ENCODE measurements around the gene ENG.

Gene ENG

DNA sequence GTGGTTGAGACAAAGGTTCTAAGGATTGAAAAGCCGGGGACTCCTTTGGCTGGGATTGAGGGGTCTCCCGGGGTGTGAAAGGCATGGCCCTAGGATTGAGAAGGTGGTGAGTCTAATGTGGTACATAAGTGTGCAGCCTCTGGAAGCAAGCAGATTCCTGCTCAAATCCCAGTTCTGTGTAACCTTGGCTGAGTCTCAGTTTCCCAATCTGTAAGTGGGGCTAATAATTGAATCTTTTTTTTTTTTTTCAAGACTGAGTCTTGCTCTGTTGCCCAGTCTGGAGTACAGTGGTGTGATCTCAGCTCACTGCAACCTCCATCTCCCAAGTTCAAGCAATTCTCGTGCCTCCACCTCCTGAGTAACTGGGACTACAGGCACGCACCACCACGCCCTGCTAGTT is 81.9 kb downstream of the ENG start:
- Histone ChIP-seq H3K27me3 (ENCODE audit: control insufficient read depth, insufficient read depth, low read length, poor library complexity, severe bottlenecking) (peaks cover 7% of the 10 kb centered on the region), H3K4me1 (ENCODE audit: control insufficient read depth, insufficient read depth, low read length) (peaks cover 21% of the 10 kb centered on the region), H3K27ac (ENCODE audit: insufficient read depth, low read depth, low read length, poor library complexity, severe bottlenecking) (no peak overlapping the region), H3K9me3 (ENCODE audit: control insufficient read depth, low read length) (no peaks in the 10 kb centered on the region), H3K4me3 (ENCODE audit: insufficient read depth, low read depth, low read length) (no peak overlapping the region), H3K36me3 (ENCODE audit: control insufficient read depth, insufficient read depth, low read length) (no peaks in the 10 kb centered on the region)
- WGBS, 2 experiments: 91 to 92% methylated on average over 5 of the region's 5 CpGs

DNA sequence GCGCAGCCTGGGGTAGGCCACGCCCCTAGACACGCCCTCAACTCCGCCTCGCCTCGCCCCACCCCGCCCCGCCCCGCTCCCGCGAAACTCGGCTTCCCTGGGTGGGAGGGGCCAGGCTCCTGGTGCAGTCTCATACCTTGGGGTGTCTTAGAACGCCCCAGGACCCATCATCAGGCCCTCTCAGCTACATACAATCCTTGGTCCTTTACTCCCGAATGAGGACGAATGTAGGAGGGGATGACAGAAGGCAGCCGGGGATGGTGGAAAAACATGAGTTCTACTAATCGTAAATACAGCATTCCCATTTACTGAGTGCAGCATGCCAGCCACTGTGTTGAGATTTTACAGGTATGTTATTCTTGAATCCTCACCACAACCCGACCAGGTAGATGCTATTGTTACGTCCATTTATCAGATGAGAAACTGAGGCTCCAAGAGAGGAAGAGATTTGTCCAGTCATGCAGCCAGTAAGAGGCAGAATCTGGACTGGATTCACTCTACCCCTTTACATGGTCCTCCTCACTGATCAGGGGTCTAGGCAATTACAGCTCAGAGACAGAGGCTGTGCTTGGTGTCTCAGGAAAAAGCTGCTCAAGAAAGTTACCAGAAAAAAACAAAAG is 82.8 kb downstream of the ENG start:
- 9 to 10% methylated on average over 19 of the region's 19 CpGs for WGBS, 2 experiments
- peaks cover 7% of the 10 kb centered on the region for H3K27me3 ChIP-seq (ENCODE audit: control insufficient read depth, insufficient read depth, low read length, poor library complexity, severe bottlenecking)
- peaks cover 21% of the 10 kb centered on the region for H3K4me1 ChIP-seq (ENCODE audit: control insufficient read depth, insufficient read depth, low read length)
- H3K4me3 ChIP-seq (ENCODE audit: insufficient read depth, low read depth, low read length): no peak overlapping the region
- H3K36me3 ChIP-seq (ENCODE audit: control insufficient read depth, insufficient read depth, low read length): no peaks in the 10 kb centered on the region
- H3K9me3 ChIP-seq (ENCODE audit: control insufficient read depth, low read length): no peaks in the 10 kb centered on the region
- H3K27ac ChIP-seq (ENCODE audit: insufficient read depth, low read depth, low read length, poor library complexity, severe bottlenecking): no peak overlapping the region

DNA sequence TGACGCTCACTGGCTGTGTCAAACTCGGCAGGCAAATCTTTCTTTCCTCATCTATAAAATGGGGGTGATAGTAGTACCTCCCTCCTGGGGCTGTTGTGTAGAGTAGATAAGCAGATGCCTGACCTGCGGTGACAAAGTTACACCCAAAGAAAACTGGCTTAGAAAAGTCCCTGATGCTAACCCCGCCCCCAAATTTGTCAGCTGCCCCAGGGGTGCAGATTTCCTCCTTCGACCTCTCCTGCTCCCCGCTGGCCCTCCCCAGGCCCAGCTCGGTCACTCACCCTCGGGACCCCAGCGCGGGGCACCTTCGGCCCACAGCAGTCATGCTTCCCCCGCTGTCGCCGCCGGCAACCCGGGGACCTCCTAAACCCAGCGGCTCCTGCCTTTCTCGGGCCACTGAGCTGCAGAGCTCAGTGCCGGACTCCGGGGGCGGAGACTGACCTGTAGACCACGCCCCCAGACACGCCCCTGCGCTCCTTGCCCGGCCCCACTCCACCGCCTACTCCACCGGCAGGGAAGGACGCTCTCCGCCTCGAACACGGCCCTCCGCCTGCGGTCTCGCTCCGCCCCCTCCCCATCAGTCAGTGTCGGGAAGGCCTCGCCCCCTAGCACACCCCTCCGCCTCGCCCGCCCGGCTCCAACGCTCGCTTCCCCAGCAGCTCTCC is 83.4 kb downstream of the ENG start:
- H3K9me3 ChIP-seq (ENCODE audit: control insufficient read depth, low read length): no peaks in the 10 kb centered on the region
- H3K36me3 ChIP-seq (ENCODE audit: control insufficient read depth, insufficient read depth, low read length): no peaks in the 10 kb centered on the region
- H3K4me3 ChIP-seq (ENCODE audit: insufficient read depth, low read depth, low read length): peak overlapping the region; percentile 39
- WGBS, 2 experiments: 3% methylated on average over 43 of the region's 43 CpGs
- H3K27me3 ChIP-seq (ENCODE audit: control insufficient read depth, insufficient read depth, low read length, poor library complexity, severe bottlenecking): peaks cover 7% of the 10 kb centered on the region
- H3K27ac ChIP-seq (ENCODE audit: insufficient read depth, low read depth, low read length, poor library complexity, severe bottlenecking): no peak overlapping the region
- H3K4me1 ChIP-seq (ENCODE audit: control insufficient read depth, insufficient read depth, low read length): peaks cover 17% of the 10 kb centered on the region

DNA sequence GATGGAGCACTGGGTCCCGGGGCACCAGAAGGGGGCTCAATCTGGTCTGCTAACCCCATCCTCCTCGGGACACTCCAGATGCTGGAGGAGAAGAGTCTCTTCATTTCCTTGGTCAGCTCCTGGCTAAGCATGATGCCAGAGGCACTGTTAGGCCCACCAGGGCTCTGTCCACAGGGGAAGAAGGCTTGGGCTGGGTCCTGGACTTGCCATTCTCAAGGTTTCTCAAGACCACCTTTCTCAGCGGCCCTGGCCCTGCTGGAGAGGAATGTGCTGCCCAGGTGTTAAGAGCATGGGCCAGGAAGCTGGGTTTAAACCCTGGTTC is 83.9 kb downstream of the ENG start:
- WGBS, 2 experiments: 59 to 65% methylated on average over 3 of the region's 3 CpGs
- Histone ChIP-seq H3K9me3 (ENCODE audit: control insufficient read depth, low read length) (no peaks in the 10 kb centered on the region), H3K4me1 (ENCODE audit: control insufficient read depth, insufficient read depth, low read length) (peaks cover 17% of the 10 kb centered on the region), H3K36me3 (ENCODE audit: control insufficient read depth, insufficient read depth, low read length) (no peaks in the 10 kb centered on the region), H3K27me3 (ENCODE audit: control insufficient read depth, insufficient read depth, low read length, poor library complexity, severe bottlenecking) (peaks cover 7% of the 10 kb centered on the region), H3K27ac (ENCODE audit: insufficient read depth, low read depth, low read length, poor library complexity, severe bottlenecking) (no peak overlapping the region), H3K4me3 (ENCODE audit: insufficient read depth, low read depth, low read length) (peak overlapping the region; percentile 39)

DNA sequence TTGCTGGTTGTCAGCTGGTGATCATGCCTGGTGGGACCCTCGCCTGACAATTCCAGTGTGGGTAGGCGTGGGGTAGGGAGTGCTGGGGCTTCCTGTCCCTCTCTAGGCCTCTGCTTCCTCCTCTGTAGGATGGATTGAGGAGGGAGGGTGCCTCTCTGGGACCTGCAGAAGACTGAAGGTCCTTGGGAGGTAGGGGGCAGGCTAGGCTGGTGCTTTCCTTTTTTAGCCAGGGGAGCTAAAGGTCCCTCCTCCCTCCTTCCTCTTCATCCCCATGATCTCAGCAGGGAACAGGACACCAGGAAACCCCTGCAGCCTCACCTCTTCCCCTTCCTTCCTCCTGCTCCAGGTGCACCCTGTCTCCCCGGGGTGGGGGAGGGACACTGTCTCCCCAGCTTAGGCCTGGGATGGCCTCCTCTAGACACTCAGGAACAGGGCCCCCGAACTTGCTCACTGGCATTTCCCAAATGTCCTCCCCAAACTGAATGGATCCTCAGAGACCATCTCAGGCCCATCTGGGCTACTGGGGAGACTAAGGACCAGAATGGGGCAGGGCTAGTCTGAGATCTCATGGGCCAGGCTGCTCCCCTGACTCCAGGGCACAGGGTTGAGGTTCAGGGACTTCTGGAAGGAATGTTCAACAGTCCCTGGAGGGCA is 84.4 kb downstream of the ENG start:
- H3K4me1 ChIP-seq (ENCODE audit: control insufficient read depth, insufficient read depth, low read length): peaks cover 17% of the 10 kb centered on the region
- 85 to 88% methylated on average over 4 of the region's 4 CpGs for WGBS, 2 experiments
- no peaks in the 10 kb centered on the region for H3K36me3 ChIP-seq (ENCODE audit: control insufficient read depth, insufficient read depth, low read length)
- peaks cover 7% of the 10 kb centered on the region for H3K27me3 ChIP-seq (ENCODE audit: control insufficient read depth, insufficient read depth, low read length, poor library complexity, severe bottlenecking)
- no peak overlapping the region for H3K27ac ChIP-seq (ENCODE audit: insufficient read depth, low read depth, low read length, poor library complexity, severe bottlenecking)
- no peaks in the 10 kb centered on the region for H3K9me3 ChIP-seq (ENCODE audit: control insufficient read depth, low read length)
- no peak overlapping the region for H3K4me3 ChIP-seq (ENCODE audit: insufficient read depth, low read depth, low read length)

DNA sequence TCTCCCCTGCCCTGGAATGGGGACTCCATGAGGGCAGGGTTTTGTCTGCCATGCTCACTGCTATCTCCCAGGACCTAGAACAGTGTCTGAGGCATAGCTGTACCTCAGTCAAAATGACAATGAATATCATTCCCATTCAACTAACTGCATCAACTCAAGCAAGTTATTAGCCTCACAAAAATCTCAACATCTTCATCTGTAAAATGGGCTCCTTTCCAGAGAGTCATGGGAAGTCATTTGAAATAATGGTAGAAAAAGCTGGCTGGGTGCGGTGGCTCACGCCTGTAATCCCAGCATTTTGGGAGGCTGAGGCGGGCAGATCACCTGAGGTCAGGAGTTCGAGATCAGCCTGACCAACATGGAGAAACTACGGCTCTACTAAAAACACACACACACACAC is 85.4 kb downstream of the ENG start:
- Histone ChIP-seq H3K27me3 (ENCODE audit: control insufficient read depth, insufficient read depth, low read length, poor library complexity, severe bottlenecking) (peaks cover 7% of the 10 kb centered on the region), H3K4me1 (ENCODE audit: control insufficient read depth, insufficient read depth, low read length) (peaks cover 17% of the 10 kb centered on the region), H3K27ac (ENCODE audit: insufficient read depth, low read depth, low read length, poor library complexity, severe bottlenecking) (no peak overlapping the region), H3K9me3 (ENCODE audit: control insufficient read depth, low read length) (no peaks in the 10 kb centered on the region), H3K36me3 (ENCODE audit: control insufficient read depth, insufficient read depth, low read length) (no peaks in the 10 kb centered on the region), H3K4me3 (ENCODE audit: insufficient read depth, low read depth, low read length) (no peak overlapping the region)
- WGBS, 2 experiments: 94 to 96% methylated on average over 5 of the region's 5 CpGs

DNA sequence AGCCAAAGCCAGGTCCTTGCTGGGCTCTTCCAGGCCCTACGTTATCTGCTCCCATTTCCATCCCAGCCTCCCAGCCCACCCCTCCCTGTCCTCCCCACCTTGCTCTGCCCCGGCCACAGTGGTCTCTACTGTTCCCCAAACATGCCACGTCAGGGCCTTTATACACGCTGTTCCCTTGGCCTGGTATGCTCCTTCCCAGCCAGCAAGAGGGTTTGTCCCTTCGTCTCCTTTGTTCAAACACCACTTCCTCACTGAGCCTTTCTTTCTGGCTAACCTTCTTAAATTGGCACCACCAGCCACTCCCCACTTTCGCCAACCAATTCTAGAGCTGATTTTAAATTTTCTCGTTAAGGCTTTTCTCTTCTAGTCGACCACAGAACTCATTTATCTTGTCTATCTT is 85.8 kb downstream of the ENG start:
- Histone ChIP-seq H3K4me1 (ENCODE audit: control insufficient read depth, insufficient read depth, low read length) (peaks cover 17% of the 10 kb centered on the region), H3K27ac (ENCODE audit: insufficient read depth, low read depth, low read length, poor library complexity, severe bottlenecking) (no peak overlapping the region), H3K27me3 (ENCODE audit: control insufficient read depth, insufficient read depth, low read length, poor library complexity, severe bottlenecking) (peaks cover 7% of the 10 kb centered on the region), H3K9me3 (ENCODE audit: control insufficient read depth, low read length) (no peaks in the 10 kb centered on the region), H3K36me3 (ENCODE audit: control insufficient read depth, insufficient read depth, low read length) (no peaks in the 10 kb centered on the region), H3K4me3 (ENCODE audit: insufficient read depth, low read depth, low read length) (no peak overlapping the region)
- WGBS, 2 experiments: 87 to 89% methylated on average over 8 of the region's 8 CpGs

DNA sequence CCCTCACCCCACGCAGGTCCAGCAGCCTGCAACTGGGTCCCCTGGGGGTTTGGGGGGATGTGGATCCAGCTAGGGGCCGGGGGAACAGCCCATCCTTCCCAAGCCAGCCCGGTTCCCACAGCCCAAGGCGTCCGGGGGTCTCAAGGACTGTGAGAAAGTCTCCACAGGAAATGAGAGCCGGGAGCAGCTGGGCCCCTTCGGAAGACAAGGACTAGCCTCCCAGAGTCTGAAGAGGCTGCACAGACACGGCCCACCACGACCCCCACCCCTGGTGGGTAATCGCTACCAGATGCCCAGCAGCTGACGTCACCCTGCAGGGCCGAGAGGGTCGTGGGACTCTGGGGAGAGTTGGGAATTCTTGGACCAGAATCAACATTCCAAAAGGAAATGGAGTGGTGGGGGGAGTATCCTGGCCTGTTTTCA is 86.5 kb downstream of the ENG start:
- 68 to 71% methylated on average over 13 of the region's 13 CpGs for WGBS, 2 experiments
- Histone ChIP-seq H3K27ac (ENCODE audit: insufficient read depth, low read depth, low read length, poor library complexity, severe bottlenecking) (no peak overlapping the region), H3K4me3 (ENCODE audit: insufficient read depth, low read depth, low read length) (no peak overlapping the region), H3K36me3 (ENCODE audit: control insufficient read depth, insufficient read depth, low read length) (no peaks in the 10 kb centered on the region), H3K27me3 (ENCODE audit: control insufficient read depth, insufficient read depth, low read length, poor library complexity, severe bottlenecking) (peaks cover 7% of the 10 kb centered on the region), H3K4me1 (ENCODE audit: control insufficient read depth, insufficient read depth, low read length) (peaks cover 17% of the 10 kb centered on the region), H3K9me3 (ENCODE audit: control insufficient read depth, low read length) (no peaks in the 10 kb centered on the region)

DNA sequence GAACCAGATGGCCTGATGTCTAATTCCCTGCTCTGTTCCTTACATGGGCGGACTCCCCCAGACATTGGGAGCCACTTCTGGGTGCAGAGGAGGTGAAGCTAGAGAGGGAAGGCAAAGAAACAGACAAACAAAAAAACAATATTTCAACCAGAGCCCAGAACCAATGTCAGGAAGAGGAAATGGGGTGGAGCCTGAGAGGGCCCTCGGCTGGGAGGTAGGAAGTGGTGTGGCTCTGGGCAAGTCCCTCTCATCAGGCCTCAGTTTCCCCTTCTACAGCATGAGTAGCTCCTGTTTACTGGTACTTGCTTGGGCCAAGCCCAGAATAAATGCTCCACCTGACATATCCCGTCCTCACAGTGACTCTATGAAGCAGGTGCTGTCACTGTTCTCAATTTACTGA is 87.0 kb downstream of the ENG start:
- Histone ChIP-seq H3K27ac (ENCODE audit: insufficient read depth, low read depth, low read length, poor library complexity, severe bottlenecking) (no peak overlapping the region), H3K4me1 (ENCODE audit: control insufficient read depth, insufficient read depth, low read length) (peaks cover 17% of the 10 kb centered on the region), H3K4me3 (ENCODE audit: insufficient read depth, low read depth, low read length) (no peak overlapping the region), H3K27me3 (ENCODE audit: control insufficient read depth, insufficient read depth, low read length, poor library complexity, severe bottlenecking) (peaks cover 7% of the 10 kb centered on the region), H3K9me3 (ENCODE audit: control insufficient read depth, low read length) (no peaks in the 10 kb centered on the region), H3K36me3 (ENCODE audit: control insufficient read depth, insufficient read depth, low read length) (no peaks in the 10 kb centered on the region)
- 83 to 91% methylated on average over 3 of the region's 3 CpGs for WGBS, 2 experiments

DNA sequence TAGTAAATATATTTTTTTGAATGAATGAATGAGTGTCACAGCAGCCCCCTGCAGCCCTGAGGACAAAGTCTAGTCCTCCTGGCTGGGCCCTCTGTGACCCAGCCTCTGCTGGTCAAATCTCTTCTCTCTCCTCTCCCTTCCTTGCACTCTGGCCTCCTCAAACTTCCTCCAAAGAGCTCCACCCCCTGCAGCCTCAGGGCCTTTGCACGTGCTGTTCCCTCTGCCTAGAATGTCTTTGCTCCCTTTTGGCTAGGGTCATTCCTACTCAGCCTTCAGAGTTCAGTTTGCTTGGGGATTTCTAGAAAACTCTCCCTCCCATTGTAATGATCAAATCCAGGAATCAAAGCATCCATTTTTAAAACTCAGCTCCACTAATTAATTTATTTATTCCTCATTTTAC is 89.0 kb downstream of the ENG start:
- Histone ChIP-seq H3K4me1 (ENCODE audit: control insufficient read depth, insufficient read depth, low read length) (peaks cover 16% of the 10 kb centered on the region), H3K36me3 (ENCODE audit: control insufficient read depth, insufficient read depth, low read length) (no peaks in the 10 kb centered on the region), H3K27me3 (ENCODE audit: control insufficient read depth, insufficient read depth, low read length, poor library complexity, severe bottlenecking) (peaks cover 7% of the 10 kb centered on the region), H3K27ac (ENCODE audit: insufficient read depth, low read depth, low read length, poor library complexity, severe bottlenecking) (no peak overlapping the region), H3K4me3 (ENCODE audit: insufficient read depth, low read depth, low read length) (no peak overlapping the region), H3K9me3 (ENCODE audit: control insufficient read depth, low read length) (no peaks in the 10 kb centered on the region)
- 82 to 83% methylated on average over 1 of the region's 1 CpG for WGBS, 2 experiments

Measured in ectodermal cell (in vitro differentiated cells).